HG02623 (cell line): Measurements from ENCODE around the gene GP1BB.

ENCODE experiments used
- ATAC-seq: cut with Tn5 transposase; IDR thresholded peaks from one replicate; pipeline ENCODE4 v1.9.1; 2021; ENCODE audit warnings: moderate library complexity; ENCODE audit not compliant: unreplicated experiment

Gene GP1BB

DNA sequence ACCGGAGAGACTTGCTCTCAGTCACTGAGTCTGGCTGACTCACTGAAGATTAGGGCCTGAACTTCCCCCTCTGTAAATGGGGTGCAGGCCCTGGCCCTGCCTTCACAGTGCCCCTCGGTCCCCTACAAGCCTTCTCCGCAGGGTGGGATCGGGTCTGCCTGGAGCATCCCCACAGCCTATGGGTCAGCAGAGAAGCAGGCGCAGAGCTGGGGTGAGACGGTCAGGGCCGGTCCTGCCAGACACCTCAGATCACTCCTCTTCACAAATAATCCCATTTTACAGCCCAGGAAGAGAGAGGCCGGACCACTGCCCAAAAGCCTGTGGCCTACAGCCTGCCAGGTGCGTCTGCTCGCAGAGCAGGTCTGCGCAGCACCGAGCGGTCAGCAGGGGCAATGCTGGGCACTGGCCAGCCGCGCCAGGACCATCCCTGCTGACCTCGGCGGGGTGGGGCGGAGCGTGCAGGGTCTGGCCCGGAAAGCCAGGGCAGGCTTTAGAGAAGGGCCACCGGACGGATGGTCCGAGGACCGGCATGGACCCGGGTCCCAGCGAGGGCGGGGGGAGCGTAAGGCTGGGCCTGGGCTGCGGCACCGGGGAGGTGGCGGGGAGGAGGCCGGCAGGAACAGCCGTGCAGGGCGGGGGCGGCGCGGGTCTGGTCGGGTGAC lies 9.6 kb upstream of the GP1BB start:
- ATAC-seq: no peak

DNA sequence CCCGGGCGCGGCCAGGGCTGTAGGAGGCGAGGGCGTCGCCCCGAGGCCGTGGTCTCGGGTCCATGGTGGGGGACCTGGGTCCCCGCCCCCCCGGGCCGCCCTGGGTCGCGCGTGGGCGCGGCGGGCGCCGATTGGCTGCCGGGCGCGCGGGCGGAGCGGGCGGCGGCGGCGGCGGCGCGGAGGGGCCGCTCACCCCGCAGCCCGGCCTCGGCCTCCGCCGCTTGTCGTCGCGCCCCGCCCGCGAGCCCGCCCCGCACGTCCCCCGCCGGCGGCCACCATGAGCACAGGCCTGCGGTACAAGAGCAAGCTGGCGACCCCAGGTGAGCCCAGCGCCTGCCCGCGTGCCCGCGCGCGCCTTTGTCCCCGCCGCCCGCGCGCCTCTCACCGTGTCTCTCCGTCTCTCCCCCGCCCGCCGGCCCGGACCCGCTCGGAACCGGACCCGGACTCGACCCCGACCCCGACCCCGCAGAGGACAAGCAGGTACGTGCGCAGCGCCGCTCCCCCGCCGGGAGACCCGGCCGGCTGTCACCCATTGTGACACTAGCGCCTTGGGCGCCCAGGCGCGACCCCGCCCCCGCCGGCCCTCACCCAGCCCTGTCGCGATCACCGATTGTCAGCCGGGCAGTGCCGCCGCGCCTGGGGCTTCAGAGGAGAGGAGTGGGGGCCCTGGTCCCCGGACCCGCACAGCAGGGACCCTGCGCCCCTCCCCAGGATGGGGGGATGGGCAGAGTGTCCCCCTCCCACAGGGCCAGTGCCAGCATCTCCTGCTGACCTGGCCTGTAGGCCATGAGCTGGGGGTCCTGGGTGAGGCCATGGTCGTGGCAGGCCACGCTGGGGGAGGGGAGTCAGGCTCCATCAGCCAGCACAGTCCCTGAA lies 8.8 kb upstream of the GP1BB start, which contains the start of gene SEPTIN5:
Gene SEPTIN5 (plus strand): TSS at position 192 of the 876 bp plus-strand sequence. CDS start 86 bp downstream, at position 278.
- ATAC-seq: no peak

DNA sequence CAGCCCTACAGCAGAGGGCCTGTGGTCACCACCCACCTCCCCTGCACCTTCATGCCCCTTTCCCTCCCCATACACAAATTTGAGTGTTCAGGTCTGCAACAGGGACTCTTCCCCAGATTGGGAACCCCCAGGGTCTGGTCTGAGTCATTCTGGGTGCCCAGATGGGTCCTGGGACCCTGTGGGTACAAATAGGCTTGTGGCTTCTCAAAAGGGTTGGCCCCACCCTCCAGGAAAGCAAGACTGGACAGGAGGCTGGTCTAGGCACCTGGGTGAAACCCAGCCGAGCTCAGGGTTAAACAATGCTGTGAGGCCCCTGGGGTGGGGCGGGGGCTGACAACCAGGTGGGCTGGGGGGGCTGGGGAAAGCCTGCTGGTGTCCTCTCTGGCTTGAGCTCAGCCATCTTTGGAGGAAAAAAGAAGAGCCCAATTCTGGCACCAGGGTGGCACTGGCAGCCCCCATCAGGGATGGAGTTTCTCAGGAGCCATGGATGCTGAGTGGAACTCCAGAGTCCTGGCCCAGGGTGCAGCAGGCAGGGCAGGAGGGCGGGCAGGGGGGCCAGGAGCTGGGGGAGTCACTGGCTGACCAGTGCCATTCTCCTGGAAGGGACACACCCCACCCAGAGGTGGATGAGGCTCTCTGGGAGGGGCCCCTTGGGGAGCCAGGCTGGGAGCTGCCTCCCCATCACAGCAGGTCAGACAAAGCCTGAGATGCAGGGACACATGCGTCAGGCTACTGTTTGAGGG lies 8.0 kb upstream of the GP1BB start:
- ATAC-seq: no peak

DNA sequence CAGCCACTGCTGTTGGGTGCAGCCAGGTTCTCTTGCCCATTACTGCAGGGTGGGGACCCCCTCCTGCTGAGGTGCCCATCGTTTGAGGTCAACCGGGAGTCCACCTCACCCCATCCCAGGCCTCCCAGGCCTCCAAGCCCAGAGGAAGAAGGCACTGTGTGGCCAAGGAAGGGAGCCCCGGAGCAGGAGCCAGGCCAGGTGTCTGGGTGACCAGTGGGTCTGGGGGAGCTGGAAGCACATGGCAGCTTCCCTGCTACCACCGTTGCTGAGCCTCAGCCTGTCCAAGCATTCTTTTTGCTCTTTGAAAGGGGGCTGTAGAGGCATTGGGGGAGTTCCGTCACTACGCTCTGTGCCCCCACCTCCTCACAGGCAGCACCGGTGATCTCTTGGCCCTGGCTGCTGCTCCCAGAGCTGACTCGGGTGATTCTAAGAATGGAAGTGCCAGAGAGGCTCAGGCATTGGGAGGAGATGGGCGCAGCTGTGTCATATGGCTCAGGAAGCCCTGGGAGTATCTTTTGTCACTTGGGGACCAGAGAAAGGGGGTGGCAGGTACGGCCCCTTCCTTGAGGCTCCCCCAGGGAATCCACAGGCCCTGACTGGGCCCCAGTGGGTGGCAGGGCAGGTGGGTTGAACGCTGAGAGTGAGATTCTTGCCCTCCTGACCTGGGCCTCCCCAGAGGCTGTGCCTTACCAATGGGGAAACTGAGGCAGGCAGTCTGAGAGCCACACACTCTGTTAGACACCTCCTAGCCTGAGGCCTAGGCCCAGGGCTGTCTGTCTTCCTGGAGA lies 7.1 kb upstream of the GP1BB start:
- no peak for ATAC-seq

DNA sequence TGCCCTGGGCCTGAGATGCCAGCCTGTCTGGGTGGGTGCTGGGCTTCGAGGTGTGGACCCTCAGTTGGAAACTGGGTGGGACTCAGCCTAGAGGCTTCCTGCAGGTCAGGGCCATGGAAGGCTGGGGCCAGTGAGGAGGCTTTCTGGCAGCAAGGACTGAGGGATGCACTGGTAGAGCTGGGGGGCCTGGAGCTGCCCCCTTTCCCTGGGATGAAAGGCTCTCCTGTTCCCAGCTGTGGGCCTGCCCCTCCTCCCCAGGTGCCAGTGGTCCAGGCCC lies 6.6 kb upstream of the GP1BB start:
- no peak for ATAC-seq

DNA sequence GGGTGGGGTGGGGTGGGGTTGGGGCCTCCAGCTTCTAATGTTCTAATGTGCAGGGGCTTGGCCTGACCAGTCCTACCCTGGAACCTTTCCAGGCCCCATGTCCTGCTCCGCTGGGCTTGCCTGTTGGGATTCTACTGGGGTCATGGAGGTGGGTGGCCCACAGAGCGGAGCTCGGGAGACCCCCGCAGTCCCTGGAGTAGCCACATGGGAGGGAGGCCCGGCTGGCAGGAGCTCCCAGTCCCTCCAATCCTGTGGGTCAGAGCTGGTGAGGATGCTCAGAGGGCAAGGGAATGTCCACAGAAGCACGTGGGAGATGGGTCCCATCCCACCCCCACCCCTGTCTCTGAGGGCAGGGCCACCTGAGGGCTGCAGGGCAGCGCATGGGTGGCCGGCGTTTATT lies 6.2 kb upstream of the GP1BB start:
- ATAC-seq: no peak

DNA sequence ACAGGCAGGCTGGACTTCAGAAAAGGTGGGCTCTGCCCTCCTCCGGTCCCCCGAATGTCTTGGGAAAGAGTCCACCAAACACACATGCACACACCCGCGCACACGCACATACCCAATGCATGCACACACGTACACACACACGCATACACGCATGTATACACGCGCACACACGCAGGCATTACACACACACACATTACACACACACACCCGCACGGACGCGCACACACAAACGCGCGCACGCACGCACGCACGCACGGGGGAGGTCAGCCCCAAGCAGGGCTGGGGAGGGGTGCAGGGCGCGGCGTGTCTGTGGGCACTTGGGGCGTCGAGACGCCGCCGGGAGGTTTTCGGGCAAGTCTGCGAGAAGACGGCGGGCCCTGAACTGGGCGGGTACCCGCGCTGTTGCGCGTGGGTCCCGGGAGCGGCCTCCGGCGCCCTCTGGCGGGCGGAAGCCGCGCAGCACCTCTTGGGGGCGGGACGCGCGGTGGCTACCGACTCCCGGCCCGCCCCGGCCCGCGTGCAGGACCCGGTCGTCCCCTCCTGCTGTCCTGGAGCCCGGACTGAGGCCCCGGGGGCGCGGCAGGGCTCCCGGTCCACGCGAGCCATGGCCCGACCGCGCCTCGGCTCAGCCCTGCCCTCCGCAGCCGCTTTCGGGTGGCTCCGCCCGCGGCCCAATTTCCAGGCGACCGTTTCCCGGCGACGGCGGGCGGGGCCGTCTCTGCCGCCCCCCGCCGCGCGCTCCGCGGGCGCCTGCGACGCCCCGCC lies 5.5 kb upstream of the GP1BB start:
- ATAC-seq: no peak

DNA sequence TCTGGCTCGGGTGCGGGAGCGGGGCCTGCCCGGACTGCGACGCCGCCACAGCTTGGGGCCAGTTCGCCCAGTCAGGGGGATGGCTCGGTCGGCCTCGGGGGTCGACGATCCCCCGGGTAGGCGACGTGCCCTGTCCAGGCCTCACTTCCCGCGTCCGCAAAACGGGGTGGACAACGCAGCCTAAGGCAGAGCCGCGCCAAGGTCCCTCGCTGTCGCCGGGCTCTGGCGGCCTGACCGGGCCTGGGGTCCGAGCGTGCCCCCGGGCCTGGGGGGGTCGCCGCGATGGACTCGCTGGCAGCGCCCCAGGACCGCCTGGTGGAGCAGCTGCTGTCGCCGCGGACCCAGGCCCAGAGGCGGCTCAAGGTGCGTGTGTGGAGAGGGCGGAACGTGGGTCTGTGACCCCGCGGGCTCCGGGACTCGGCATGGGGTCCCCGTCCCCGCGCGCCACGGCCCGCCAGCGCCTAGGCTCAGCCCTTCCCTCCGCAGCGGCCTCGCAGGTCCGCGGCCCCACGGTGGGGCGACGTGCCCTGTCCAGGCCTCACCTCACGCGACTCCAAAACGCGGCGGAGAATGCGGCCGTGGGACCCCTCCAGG lies 4.8 kb upstream of the GP1BB start:
- no peak for ATAC-seq

DNA sequence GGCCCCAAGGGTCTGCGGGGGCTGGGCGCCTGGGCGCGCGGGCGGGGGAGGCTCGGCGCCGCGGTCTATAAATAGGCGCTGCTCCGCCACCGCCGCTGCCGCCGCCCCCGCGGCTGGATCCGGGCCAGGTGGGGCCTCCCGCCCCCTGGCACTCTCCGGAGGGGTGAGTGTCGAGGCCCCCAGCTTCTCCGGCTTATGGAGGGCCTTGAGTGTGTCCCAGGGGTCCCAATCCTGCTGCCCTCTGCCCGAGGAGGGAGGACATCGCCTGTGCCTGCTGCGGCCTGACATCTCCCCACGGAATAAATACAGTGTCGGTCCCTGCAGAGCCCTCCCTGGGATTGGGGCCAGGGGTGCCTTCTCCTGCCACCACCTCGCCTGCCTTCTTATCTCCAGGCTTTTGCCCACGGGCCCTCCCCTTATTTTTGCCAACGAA lies 4.3 kb upstream of the GP1BB start:
- no peak for ATAC-seq

DNA sequence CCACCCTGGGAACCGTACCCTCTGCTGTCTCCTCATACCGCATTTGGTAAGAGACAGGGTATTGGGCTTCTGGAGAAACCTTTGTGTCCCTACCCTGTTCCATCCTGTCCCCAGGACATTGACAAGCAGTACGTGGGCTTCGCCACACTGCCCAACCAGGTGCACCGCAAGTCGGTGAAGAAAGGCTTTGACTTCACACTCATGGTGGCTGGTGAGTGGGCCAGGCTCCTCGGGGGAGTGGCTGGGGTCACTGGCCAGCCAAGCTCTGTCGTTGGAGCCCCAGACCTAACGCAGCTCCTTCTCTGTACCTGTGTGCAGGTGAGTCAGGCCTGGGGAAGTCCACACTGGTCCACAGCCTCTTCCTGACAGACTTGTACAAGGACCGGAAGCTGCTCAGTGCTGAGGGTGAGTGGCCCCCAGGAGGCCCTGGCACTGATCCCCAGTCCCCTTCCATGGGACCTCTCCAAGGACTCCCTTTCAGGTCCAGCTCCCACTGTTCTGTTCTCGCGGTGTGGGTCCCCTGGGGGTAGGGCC lies 3.8 kb upstream of the GP1BB start:
- ATAC-seq: no peak

DNA sequence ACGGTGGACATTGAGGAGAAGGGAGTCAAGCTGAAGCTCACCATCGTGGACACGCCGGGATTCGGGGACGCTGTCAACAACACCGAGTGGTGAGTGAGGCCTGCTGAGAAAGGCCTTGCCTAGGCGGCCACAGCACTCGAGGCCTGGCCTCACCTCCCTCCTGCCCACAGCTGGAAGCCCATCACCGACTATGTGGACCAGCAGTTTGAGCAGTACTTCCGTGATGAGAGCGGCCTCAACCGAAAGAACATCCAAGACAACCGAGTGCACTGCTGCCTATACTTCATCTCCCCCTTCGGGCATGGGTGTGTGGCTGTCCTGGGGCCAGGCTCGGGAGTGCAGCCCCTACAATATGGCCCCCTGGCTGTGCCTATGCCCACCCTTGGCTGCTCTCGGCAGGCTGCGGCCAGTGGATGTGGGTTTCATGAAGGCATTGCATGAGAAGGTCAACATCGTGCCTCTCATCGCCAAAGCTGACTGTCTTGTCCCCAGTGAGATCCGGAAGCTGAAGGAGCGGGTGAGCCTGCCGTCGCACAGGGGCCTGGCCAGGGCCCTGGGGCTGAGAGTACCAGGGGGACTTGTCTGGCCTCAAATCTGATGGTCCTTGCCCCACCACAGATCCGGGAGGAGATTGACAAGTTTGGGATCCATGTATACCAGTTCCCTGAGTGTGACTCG lies 3.0 kb upstream of the GP1BB start:
- no peak for ATAC-seq

DNA sequence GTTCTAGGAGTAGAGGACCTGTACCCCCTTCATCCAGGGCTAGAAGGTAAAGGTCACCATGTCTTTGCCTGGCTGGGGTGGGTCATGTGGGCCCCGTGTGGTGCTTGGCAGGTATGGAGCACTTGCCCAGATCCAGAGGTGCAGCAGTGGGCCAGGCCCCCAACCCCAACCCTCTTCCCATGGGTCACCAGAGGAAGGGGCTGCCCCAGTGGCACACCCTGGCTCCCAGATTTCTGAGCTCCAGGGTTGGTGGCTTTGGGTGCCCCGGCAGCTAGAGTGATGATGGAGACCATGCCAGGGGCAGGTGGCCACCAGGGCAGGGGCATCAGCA lies 2.4 kb upstream of the GP1BB start:
- no peak for ATAC-seq

DNA sequence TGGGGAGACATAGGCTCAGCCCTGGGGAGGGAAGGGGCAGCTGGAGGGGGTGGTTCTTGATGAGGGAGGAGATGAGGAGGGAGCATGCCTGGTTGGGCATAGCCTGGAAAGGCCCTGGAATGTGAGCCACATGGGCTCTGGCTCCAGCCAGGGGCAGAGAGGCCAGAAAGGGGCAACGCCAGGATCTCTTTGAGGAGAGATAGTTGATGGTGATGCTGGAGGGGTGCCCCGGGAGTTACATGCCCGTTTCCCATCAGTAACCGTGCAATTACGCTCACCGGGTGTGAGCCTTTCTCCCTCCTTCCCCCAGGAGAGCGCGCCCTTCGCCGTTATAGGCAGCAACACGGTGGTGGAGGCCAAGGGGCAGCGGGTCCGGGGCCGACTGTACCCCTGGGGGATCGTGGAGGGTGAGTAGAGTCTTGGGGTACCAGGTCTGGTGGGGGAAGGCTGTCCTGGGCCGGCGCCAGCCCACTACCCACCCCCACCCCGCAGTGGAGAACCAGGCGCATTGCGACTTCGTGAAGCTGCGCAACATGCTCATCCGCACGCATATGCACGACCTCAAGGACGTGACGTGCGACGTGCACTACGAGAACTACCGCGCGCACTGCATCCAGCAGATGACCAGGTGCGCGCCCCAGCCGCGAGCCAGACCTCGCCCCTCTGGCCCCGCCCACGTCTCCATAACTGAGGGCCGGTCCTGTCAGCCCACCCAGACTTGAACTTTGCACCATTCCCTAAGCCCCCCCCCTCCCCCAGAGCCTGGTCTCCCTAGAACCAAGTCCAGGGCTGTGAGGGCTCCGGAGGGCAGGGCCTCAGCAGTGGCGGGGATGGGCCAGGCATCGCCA lies 1.8 kb upstream of the GP1BB start:
- ATAC-seq: no peak

DNA sequence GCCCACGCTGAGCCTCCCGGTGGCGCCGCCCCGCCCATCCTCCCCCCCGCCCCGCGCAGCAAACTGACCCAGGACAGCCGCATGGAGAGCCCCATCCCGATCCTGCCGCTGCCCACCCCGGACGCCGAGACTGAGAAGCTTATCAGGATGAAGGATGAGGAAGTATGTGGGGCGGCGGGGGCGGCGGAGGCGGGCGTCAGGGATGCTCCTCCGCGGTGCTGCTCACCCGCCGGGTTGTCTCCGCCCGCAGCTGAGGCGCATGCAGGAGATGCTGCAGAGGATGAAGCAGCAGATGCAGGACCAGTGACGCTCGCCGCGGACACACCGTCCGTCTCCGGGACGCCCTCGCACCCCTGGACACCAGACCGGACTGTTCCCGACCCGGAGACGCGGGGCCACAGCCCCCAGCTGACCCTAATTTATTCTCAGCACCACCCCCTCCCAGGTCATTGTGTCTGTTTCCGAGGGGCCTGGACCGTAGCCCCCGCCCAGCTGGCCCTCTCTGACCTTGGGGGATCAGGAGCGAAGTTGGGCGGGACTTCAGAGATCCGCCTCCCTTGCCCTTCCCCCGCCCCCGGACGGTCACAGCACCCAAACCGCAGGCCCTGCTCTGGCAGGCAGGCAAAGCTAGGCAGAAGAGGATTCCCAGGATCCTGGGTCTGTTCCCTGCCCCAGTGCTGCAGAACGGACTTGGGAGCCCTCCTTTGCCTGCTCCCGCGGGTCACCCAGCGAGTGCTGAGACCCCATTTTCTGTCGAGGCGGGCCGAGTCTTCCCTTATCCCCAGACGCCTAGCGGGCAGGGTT lies 959 bp upstream of the GP1BB start:
- ATAC-seq: no peak

DNA sequence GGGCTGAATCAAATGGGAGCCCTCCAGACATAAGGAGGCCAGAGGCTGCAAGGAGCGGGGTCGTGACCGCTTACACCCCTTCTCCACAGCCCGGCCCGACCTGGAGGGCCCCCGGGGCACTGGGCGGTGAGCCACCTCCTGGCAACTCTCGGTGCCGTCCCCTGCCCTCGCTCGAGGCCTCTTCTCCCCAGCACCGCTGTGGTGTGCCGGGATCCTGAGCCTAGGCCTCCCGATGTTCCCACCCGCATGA lies 432 bp upstream of the GP1BB start:
- ATAC-seq: no peak

DNA sequence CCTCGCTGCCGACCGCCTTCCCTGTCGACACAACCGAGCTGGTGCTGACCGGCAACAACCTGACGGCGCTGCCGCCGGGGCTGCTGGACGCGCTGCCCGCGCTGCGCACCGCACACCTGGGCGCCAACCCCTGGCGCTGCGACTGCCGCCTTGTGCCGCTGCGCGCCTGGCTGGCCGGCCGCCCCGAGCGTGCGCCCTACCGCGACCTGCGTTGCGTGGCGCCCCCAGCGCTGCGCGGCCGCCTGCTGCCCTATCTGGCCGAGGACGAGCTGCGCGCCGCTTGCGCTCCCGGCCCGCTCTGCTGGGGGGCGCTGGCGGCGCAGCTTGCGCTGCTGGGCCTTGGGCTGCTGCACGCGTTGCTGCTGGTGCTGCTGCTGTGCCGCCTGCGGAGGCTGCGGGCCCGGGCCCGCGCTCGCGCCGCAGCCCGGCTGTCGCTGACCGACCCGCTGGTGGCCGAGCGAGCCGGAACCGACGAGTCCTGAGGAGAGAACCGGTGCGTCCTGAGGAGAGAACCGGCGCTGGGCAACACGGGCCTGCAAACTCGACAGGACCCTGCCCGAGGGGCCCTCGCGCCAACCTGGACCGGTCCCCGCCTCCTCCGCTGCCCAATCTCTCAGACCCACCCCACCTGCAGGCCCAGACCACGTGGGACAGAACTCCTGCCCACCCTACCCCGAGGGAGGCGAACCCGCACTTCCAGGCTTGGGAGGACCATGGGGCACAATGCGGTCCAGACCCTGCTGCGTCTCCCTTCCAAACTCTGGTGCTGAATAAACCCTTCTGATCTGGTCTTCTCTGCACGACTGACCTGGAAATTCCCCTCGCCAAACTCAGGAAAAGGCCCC lies 866 bp downstream of the GP1BB start:
- no peak for ATAC-seq
